ENCODE results near the gene ACY1.

GRCh38 chr3:52029053-52029452 is 45.7 kb downstream of the ACY1 start:
- peak; percentile 78; the same call in 1 of the 2 replicates for TF ChIP-seq TCF4 (CRISPR knock-in tag; IDR thresholded peaks at IDR 0.05; ENCODE audit: borderline replicate concordance)
- no peak for TF ChIP-seq SNAI2 (CRISPR knock-in tag; IDR thresholded peaks at IDR 0.05)
- no peak for TF ChIP-seq TSHZ2 (CRISPR knock-in tag; IDR thresholded peaks at IDR 0.05)
- TF ChIP-seq RARB (CRISPR knock-in tag; IDR thresholded peaks at IDR 0.05), result no peak
